HG02623 (cell line): Measurements from ENCODE around the gene HMX1.

Experiments used
- ATAC-seq: cut with Tn5 transposase; IDR thresholded peaks from one replicate; pipeline ENCODE4 v1.9.1; 2021; ENCODE audit warnings: moderate library complexity; ENCODE audit not compliant: unreplicated experiment

The HMX1 gene

GRCh38 chr4:8843597-8843996, 28.0 kb downstream of the HMX1 start:
- ATAC-seq = no peak

GRCh38 chr4:8842614-8843013, 29.0 kb downstream of the HMX1 start:
- no peak for ATAC-seq

- no peak for ATAC-seq
These were observed 29.9 kb downstream of the HMX1 start for GRCh38 chr4:8841678-8842268.

- ATAC-seq = no peak
These were observed 30.7 kb downstream of the HMX1 start for GRCh38 chr4:8840816-8841455.

- no peak for ATAC-seq
These were observed 31.4 kb downstream of the HMX1 start for GRCh38 chr4:8840006-8840793.

GRCh38 chr4:8838961-8839431, 32.6 kb downstream of the HMX1 start:
- ATAC-seq = no peak

- no peak for ATAC-seq
These were observed 33.2 kb downstream of the HMX1 start for GRCh38 chr4:8838296-8838960.

- no peak for ATAC-seq
These were observed 34.3 kb downstream of the HMX1 start for GRCh38 chr4:8837181-8837841.

GRCh38 chr4:8836664-8837171, 34.9 kb downstream of the HMX1 start:
- ATAC-seq = no peak

GRCh38 chr4:8835521-8836365, 35.9 kb downstream of the HMX1 start:
- no peak for ATAC-seq

GRCh38 chr4:8834681-8835220, 36.9 kb downstream of the HMX1 start:
- no peak for ATAC-seq

- ATAC-seq = no peak
These were observed 39.3 kb downstream of the HMX1 start for GRCh38 chr4:8832113-8832915.

- no peak for ATAC-seq
These were observed 40.2 kb downstream of the HMX1 start for GRCh38 chr4:8831221-8832112.

- ATAC-seq = no peak
These were observed 40.9 kb downstream of the HMX1 start for GRCh38 chr4:8830611-8831200.

GRCh38 chr4:8830056-8830455, 41.6 kb downstream of the HMX1 start:
- no peak for ATAC-seq

GRCh38 chr4:8829584-8829983, 42.1 kb downstream of the HMX1 start:
- no peak for ATAC-seq

GRCh38 chr4:8828869-8829268, 42.8 kb downstream of the HMX1 start:
- ATAC-seq = no peak
